ENCODE results near the gene PUDP.
"Not testable (repeated sequence)": the region's sequence is repeated elsewhere in the genome, so short reads cannot be mapped to it uniquely, and the experiment has no call there.

PUDP gene

GRCh38 chrX:7025471-7025870, 122.5 kb downstream of the PUDP start:
- no peak for DNase-seq

GRCh38 chrX:7024850-7025249, 123.1 kb downstream of the PUDP start:
- DNase-seq, result no peak

GRCh38 chrX:7022996-7023395, 125.0 kb downstream of the PUDP start:
- DNase-seq, result not testable (repeated sequence)

GRCh38 chrX:7021991-7022390, 126.0 kb downstream of the PUDP start:
- DNase-seq, result no peak

- DNase-seq, result no peak
These were observed 128.4 kb downstream of the PUDP start for GRCh38 chrX:7019555-7019954.

GRCh38 chrX:7012262-7012834, 135.6 kb downstream of the PUDP start:
- not testable (repeated sequence) for DNase-seq

- not testable (repeated sequence) for DNase-seq
These were observed 137.1 kb downstream of the PUDP start for GRCh38 chrX:7010897-7011296.

GRCh38 chrX:7007328-7007727, 140.6 kb downstream of the PUDP start:
- DNase-seq, result not testable (repeated sequence)
